Tibial nerve (tissue), 4 donors: ENCODE data around the gene NMNAT1. TPM values are rescaled to one million over a fixed set of nuclear protein-coding genes. Genes with fewer than 3 reads are reported as not detected.

ENCODE experiments used
- DNase-seq, 2 donors: peaks; one replicate each; pipeline ENCODE4 v3.0.0-alpha.2; 2019; ENCODE audit warnings: low spot score in 2 of 2
- H3K27ac ChIP-seq, 4 donors: fragments of 200-600 bp; sonication (generic) in 3 of 4; one replicate each; pipeline ENCODE4 v1.5.1; 2017 to 2019; ENCODE audit warnings: mild to moderate bottlenecking in 1 of 4
- H3K27me3 ChIP-seq, 2 donors: fragments of 200-600 bp; sonication (generic) in 1 of 2; one replicate each; pipeline versions ENCODE4 v1.5.1 to v1.6.0; 2017 to 2019
- H3K36me3 ChIP-seq, 3 donors: fragments of 200-600 bp; sonication (generic); one replicate each; pipeline ENCODE4 v1.5.1; 2018 to 2019
- H3K4me1 ChIP-seq, 4 donors: fragments of 200-600 bp; sonication (generic) in 3 of 4; one replicate each; pipeline ENCODE4 v1.5.1; 2017 to 2019
- H3K4me3 ChIP-seq, 4 donors: fragments of 200-600 bp; sonication (generic) in 3 of 4; one replicate each; pipeline ENCODE4 v1.5.1; 2017 to 2019; ENCODE audit warnings: mild to moderate bottlenecking in 1 of 4, moderate library complexity in 1 of 4
- H3K9me3 ChIP-seq, 4 donors: fragments of 200-600 bp; sonication (generic) in 3 of 4; one replicate each; pipeline ENCODE4 v1.5.1; 2017 to 2019
- CTCF ChIP-seq, 5 experiments: fragments of 200-600 bp in 3 of 5; fragments of 450-650 bp in 2 of 5; sonication (generic) in 3 of 5; IDR thresholded peaks; one replicate each; pipeline ENCODE4 v1.5.1; 2016 to 2019; ENCODE audit warnings: antibody characterized with exemption in 5 of 5, mild to moderate bottlenecking in 3 of 5, moderate library complexity in 2 of 5
- EP300 ChIP-seq, 2 donors: sonication (generic); formaldehyde crosslinking; IDR thresholded peaks; one replicate each; pipeline ENCODE4 v1.6.1; 2017; ENCODE audit warnings: antibody characterized with exemption in 2 of 2, mild to moderate bottlenecking in 1 of 2
- POLR2A ChIP-seq, 2 donors: fragments of 450-650 bp; IDR thresholded peaks; one replicate each; pipeline ENCODE4 v1.6.1; 2017; ENCODE audit warnings: antibody characterized with exemption in 2 of 2, mild to moderate bottlenecking in 2 of 2, moderate library complexity in 2 of 2
- WGBS, 2 donors: methylation state at CpG; one replicate each; pipeline ENCODE4 v1.1.5; 2018; 5-methylcytosine and 5-hydroxymethylcytosine counted together
- total RNA-seq, 4 donors: library from RNA; depleted of rRNA; stranded (reverse); fragments of >200 nt; gene quantifications; one replicate each; pipeline ENCODE4 v1.1.0, GENCODE V29; 2016

The NMNAT1 gene
- total RNA-seq, 4 donors from 2014 or later = 3.8 to 6.0 (median 4.6) TPM

- 54 to 57% methylated on average over 5 of the region's 5 CpGs for WGBS, 2 donors
- Histone ChIP-seq H3K4me1 (peaks cover 0 to 5% (median 0%) of the 10 kb centered on the region in 4 donors), H3K36me3 (peaks cover 0 to 59% (median 0%) of the 10 kb centered on the region in 3 donors), H3K27me3 (no peaks in the 10 kb centered on the region), H3K27ac (peak overlapping the region in 2 of 4 donors; percentile 22 to 62), H3K4me3 (no peak overlapping the region), H3K9me3 (no peaks in the 10 kb centered on the region)
- no peak for DNase-seq
- TF ChIP-seq EP300 (IDR thresholded peaks at IDR 0.05) (no peak), POLR2A (IDR thresholded peaks at IDR 0.05) (no peak), CTCF (IDR thresholded peaks at IDR 0.05) (no peak)
Observed at GRCh38 chr1:9984253-9984652, 41.0 kb downstream of the NMNAT1 start.

- no peak for TF ChIP-seq POLR2A (IDR thresholded peaks at IDR 0.05)
- no peak for TF ChIP-seq EP300 (IDR thresholded peaks at IDR 0.05)
- no peak for TF ChIP-seq CTCF (IDR thresholded peaks at IDR 0.05)
- DNase-seq = no peak
- H3K4me1 ChIP-seq = peaks cover 0 to 5% (median 0%) of the 10 kb centered on the region in 4 donors
- no peaks in the 10 kb centered on the region for H3K27me3 ChIP-seq
- H3K36me3 ChIP-seq = peaks cover 0 to 52% (median 0%) of the 10 kb centered on the region in 3 donors
- peak overlapping the region in 2 of 4 donors; percentile 22 to 32 for H3K27ac ChIP-seq
- H3K9me3 ChIP-seq = no peaks in the 10 kb centered on the region
- no peak overlapping the region for H3K4me3 ChIP-seq
- 45 to 57% methylated on average over 6 of the region's 6 CpGs for WGBS, 2 donors
Observed at GRCh38 chr1:9985001-9985400, 41.7 kb downstream of the NMNAT1 start.

- 86 to 88% methylated on average over 2 to 5 of the region's 5 CpGs for WGBS, 2 donors
- peak overlapping the region in 1 of 4 donors; percentile 60 for H3K27ac ChIP-seq
Observed at GRCh38 chr1:9989773-9990172, 46.5 kb downstream of the NMNAT1 start.

GRCh38 chr1:9990944-9991343 lies 47.7 kb downstream of the NMNAT1 start:
- Histone ChIP-seq H3K4me3 (no peak overlapping the region), H3K9me3 (no peaks in the 10 kb centered on the region), H3K36me3 (peaks cover 0 to 9% (median 0%) of the 10 kb centered on the region in 3 donors), H3K27me3 (no peaks in the 10 kb centered on the region), H3K27ac (peak overlapping the region in 2 of 4 donors; percentile 32 to 60), H3K4me1 (peaks cover 0 to 10% (median 0%) of the 10 kb centered on the region in 4 donors)
- peak in 1 of 2 donors; percentile 37 for DNase-seq
- TF ChIP-seq EP300 (IDR thresholded peaks at IDR 0.05) (peak; percentile 15 to 30), POLR2A (IDR thresholded peaks at IDR 0.05) (no peak)
- 27 to 41% methylated on average over 2 of the region's 2 CpGs for WGBS, 2 donors

More at GRCh38 chr1:9989773-9990172, 46.5 kb downstream of the NMNAT1 start:
- DNase-seq = no peak
- Histone ChIP-seq H3K9me3 (no peaks in the 10 kb centered on the region), H3K27me3 (no peaks in the 10 kb centered on the region), H3K4me1 (peaks cover 0 to 10% (median 0%) of the 10 kb centered on the region in 4 donors), H3K36me3 (peaks cover 0 to 9% (median 0%) of the 10 kb centered on the region in 3 donors), H3K4me3 (no peak overlapping the region)
- TF ChIP-seq CTCF (IDR thresholded peaks at IDR 0.05) (no peak), POLR2A (IDR thresholded peaks at IDR 0.05) (no peak), EP300 (IDR thresholded peaks at IDR 0.05) (no peak)

DNA sequence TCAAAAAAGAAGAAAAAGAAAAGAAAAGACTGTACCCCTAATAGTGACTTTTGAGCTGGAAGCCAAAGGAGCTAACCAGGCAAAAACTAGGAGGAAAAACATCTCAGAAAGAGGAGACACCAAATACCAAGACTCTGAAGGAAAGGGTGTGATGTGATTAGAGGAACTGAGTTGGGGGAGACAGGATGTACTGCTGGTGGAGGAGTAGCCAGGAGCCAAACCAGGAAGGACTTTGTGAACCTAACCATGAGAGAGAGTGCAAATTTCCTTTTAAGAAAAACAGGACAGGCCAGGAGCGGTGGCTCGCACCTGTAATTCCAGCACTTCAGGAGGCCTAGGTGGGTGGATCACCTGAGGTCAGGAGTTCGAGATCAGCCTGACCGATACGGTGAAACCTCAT lies 49.6 kb downstream of the NMNAT1 start:
- TF ChIP-seq EP300 (IDR thresholded peaks at IDR 0.05) = peak in 1 of 2 donors; percentile 21
- no peak for TF ChIP-seq CTCF (IDR thresholded peaks at IDR 0.05)
- no peak for DNase-seq
- peaks cover 0 to 7% of the 10 kb centered on the region in 2 donors for H3K27me3 ChIP-seq
- H3K9me3 ChIP-seq = no peaks in the 10 kb centered on the region
- no peak overlapping the region for H3K4me3 ChIP-seq
- 80 to 87% methylated on average over 5 of the region's 5 CpGs for WGBS, 2 donors
- H3K36me3 ChIP-seq = no peaks in the 10 kb centered on the region
- peaks cover 0 to 24% (median 6%) of the 10 kb centered on the region in 4 donors for H3K4me1 ChIP-seq
- peak overlapping the region in 1 of 4 donors; percentile 43 for H3K27ac ChIP-seq
